SW 1271 (cell line): ENCODE measurements around the gene PLK5.

Source experiments
- DNase-seq, 2 experiments: peaks; one replicate each; lab custom pipeline; 2025; lab: John Stamatoyannopoulos, UW

Gene PLK5

DNA sequence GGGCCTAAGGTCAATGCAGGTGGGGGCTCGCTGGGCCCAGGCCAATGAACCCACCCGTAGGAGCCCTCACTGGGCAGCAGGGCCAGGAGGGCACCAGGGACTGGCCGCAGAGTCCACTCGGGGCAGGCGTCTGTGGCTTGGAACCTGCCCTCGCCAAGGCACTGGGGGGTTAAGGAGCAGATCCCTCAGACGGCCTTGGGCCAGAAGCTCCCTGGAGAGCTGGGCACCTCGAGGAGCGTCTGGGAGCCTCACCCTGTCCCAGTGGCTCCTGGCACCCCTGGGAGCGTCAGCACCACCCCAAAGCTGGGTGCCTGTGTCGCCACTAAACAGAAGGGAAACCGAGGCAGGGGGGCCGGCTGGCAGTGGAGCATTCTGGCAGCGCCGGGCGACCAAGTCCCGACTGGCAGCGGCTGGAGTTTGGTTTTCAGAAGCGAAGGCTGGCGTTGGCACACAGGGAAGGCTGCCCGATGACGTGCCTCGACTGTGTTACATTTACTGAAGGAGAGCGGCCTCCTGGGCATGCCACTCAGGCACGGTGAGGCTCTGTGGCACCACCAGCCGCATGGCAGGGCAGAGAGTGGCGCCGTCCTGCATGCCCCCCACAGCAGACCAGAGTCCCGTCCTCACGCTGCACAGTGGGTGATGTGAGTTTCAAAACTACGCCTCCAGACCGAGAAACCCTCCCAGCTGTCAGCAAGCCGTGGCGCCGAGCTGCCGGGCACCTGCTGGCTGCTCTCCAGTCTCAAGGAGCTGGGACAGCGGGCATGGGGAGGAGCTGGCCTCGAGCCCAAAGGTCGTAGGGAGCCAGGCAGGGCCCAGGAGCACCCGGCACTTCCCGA, 53.4 kb downstream of the PLK5 start:
- DNase-seq, result no peak

DNA sequence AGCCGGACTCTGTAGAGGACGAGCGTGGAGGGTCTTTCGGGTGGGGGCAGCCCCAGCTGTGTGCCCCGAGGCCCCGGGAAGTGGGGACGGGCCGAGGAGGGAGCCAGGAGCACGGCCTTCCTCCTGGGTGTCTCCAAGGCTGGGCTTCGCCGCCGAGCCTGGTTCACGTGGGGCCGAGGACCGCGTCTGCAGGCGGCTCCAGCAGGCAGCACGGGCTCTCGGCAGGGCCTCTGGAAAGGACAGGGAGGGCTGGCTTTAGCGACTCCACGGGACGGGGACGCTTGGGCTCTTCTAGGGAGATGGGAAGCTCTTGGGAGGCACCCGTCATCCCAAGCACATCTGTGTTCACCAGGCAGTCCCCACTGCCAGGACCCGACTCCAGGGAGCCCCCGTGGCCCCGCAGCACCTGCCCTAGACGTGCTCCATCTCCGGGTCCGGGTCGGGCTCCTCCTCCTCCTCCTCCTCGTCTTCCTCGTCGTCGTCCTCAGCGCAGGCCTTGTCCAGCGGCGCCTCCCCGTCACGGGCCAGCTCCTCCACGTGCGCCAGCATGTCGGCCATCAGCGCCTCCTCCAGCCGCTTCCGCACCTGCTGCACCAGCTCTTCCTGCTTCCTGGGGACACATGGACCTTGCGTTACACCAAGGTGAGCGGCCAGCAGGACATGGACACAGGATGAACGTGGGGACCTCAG, 54.2 kb downstream of the PLK5 start:
- no peak for DNase-seq

DNA sequence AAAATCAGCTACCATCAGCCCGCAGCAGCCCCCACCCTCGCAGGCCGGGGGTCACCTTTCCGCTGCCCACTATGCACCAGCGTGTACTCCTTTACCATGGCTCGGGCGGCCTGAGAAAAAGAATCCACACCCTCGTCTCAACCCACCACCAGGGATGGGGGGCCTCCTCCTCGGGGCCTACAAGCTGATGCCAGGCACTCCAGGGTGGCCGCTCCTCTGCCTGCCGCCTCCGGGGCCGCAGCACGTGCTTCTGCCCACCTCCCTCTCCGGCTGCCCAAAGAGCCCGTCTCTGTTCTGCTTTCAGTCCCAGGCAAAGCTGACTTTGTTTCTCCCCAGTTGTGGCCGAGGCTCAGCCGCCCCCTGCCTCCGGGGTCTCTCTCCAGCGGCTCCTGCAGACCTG, 55.3 kb downstream of the PLK5 start:
- no peak for DNase-seq

- DNase-seq, result no peak
Observed at GRCh38 chr19:1580382-1580781, 56.5 kb downstream of the PLK5 start.

DNA sequence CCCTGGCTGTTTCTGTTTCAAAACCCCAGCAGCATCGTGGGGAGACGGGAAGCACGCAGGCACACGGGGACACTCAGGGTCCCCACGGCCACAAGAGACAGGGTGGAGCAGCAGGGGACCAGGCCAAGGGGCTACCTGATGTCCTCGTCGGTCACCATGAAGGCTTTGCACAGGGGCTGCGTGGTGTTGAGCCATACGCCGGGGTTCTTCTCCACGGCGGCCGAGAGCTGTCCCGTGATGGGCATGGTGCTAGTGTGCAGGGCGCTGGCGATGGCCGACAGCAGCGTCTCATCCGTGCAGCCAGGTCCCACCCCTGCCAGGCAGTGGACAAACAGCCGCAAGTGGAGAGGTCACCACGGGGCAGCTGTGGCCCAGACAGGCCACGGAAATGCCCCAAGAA, 57.1 kb downstream of the PLK5 start:
- DNase-seq, result no peak

DNA sequence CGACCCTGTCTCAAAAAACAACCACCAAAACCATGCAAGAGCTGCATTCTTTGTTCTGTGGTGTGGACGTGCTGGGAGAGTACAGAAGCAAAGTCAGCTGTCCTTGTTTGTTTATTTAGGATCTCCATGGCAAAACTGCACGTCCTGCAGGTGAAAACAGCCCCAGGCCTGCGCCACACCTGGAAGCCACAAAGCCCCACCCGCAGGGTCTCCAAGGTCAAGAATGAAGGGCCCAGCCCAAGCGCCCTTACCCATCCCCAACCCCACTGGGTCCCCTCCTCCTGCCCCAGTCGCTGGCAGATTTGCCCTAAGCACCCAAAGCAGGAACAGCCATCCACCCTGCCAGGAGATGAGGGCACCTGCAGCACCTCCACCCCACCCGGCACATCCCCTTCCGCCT, 58.3 kb downstream of the PLK5 start:
- DNase-seq, result no peak

DNA sequence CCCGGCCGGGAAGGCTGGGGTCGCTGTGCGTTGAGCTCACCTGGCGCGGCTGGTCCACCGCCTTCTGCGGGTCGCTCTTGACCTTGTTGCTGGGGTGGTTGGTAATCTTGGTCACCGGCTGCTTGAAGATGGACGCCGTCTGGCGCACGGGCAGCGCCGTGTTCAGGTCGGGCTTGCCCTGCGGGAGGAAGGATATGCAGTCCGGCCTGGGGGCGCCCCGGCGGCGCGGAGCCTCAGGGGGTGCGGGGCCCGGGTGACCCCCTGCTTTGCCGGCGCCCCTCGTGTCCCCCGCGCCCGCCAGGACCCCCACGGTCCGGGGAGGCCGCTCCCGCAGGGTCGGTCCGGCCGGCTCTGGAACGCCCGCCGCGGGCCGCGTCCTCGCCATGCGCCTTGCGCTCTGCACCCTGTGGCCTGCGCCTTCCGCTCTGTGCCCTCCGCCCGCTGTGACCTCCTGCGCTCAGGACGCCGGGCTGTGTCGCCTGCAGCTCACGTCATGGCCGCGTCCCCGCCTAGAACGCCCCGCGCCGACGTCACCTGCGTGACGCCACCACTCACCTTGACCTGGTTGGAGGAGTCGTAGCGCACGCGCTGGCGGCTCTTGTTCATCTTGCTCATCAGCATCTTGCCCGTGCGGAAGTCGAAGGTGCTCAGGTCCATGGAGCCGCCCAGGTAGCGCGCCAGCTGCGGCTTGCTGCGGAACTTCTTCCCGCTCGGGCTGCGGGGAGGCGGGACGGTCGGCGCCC, 60.8 kb downstream of the PLK5 start:
- no peak for DNase-seq

GRCh38 chr19:1585243-1585580, 61.3 kb downstream of the PLK5 start:
- DNase-seq, result no peak
